T-helper 2 cell (primary cell): ENCODE data around the gene IPO4.

Experiments used
- DNase-seq, 5 experiments: peaks; one replicate each; pipeline versions ENCODE4 v3.0.0 to v3.0.0-alpha.2; 2012 to 2022

IPO4 gene

DNA sequence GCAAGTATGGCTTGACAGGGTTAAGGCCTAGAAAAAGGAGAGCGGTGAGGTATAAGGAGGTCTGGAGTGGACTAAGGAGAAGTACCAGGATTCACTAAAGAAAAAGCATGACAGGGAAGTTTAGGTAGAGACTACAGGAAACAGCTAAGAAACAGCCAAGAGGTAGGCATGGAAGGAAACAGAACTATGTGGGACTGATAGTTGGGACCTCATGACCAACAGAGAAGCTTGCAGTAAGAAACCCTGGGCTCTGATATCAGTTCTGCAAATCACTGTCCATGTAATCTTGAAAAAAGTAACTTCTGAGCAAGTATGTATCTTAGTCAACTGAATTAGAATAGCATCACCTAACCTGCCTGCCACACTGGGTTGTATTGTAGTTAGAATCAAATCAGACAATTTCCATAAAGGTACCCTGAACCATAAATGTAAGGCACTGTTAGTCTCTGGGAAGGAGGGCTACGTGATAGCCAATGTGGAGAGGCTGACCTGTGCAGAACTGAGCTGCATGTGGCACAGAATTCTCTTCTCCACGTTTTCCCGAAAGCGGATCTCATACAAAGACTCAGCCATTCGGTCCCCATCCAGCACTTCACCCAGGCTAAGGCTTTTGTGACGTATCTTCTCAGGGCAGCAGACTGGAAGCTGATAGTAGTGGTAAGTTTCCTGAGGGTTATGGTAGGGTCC, 5.7 kb upstream of the IPO4 start:
- no peak for DNase-seq

DNA sequence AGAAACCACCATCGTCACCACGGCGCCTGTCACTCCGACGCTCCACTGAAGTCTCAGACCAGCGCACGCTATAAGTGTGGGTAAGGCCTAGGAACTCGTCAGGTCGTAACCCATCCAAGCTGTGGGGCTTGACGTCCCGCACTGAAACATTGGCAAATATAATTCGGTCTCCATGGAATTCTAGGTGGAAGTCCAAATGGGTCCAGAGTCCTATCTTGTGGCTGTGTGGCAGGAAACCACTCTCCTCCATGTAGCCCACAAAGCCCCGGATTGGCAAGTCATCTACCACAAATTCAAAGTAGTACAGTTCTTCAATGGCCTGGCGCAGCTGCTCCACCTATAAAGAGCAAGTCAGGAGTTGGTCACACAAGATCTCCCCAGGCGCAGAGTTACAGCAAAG, 4.3 kb upstream of the IPO4 start:
- DNase-seq, result no peak

DNA sequence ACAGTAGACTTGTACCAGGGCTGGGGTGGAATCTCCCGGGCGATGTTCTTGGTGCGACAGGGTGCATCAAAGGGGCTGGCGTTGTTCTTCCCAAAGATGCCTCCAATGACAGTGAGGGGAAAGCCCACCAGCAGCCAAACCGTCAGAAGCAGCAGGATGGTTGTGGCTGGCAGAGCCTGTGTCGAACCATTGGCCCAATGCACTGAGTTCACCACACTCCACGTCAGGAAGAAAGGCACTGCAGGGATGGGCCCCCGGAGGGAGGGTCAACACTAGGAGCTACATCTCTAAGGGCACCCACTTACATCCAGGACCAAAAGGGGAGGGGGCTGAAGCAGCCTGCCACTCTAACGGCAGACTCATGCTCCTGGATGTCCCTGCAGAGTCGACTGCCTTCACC, 1.8 kb upstream of the IPO4 start:
- DNase-seq, result no peak

DNA sequence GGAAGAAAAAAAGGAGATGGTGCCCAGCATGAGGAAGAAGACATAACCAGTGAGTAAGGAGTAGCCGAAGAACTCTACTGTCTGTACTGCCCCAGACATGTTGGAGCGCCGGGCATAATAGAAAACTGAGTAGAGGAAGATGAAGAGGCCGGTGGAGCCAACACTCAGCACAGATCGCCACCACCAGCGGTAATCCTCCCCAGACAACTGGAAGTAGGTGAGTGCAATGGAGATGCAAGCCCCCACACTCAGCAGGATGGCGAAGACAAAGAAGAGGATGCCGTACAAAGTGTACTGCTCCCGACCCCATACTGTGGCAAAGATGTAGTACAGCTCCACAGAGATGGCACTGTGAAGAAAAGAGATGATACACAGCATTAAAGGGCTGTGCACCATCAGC, 844 bp upstream of the IPO4 start:
- DNase-seq, result no peak

DNA sequence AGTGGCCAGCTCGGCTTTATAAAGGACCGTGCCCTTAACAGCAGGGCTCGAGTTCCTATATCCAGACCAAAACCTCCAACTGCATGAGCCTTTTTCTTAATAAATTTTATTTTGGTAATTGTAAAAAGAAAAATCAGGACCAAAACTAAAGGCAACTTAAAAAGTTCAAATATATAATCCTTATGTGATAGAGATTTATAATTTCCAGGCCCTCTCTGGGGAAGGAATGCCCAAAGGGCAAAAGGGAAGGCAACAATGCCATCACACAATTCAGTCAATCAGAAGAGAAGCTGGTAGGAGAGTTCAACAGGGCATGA, 401 bp upstream of the IPO4 start:
- no peak for DNase-seq

DNA sequence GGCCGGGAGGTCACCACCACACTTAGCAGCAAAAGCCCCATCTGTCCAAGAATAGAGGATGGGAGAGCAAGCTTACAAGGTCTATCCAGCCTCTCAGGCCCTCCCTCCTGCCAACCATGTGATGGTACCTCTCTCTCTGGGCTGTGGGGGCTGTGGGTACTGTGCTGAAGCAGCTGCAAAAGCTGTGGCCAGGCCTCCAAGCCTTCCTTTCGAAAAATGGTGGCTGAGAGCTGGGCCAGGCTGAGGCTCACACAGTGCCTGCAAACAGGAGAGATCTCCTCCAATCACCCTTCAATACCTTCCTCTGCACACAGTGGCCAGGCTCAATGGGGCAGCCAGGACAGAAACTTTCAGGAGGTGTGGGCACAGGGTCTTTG, 1.1 kb downstream of the IPO4 start:
- no peak for DNase-seq

DNA sequence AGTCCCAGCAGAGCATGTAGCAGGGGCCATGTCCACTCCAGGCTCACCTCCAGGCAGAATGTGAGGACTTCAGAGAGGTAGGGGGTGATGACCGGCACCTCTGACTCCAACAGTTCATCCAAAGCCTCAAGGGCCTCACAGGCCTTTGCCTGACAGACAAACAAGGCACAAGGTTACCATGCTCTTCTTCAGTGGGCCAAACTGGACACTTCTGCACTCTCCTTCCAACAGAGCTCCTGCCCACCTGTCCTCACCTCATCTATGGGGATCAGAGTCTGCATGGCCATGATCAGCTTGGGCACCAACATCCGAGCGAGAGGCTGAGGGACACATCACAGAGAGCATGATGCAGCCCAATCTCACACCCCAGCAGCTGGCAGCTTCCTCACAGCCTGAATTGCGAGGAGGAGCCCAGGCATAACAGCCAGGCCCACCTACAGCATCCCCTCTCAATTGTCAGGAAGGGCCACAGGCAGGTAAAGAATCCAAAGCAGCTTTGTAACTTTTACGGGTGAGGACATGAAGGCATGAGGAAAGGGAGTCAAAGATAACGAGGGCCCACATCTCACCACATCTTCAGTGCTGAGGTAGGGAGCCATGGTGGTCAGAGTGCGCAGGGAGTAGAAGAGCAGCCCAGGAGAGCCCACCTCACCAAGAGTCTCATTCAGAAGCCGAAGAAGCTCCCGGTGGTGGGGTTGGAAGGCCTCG, 1.6 kb downstream of the IPO4 start:
- DNase-seq, result no peak

DNA sequence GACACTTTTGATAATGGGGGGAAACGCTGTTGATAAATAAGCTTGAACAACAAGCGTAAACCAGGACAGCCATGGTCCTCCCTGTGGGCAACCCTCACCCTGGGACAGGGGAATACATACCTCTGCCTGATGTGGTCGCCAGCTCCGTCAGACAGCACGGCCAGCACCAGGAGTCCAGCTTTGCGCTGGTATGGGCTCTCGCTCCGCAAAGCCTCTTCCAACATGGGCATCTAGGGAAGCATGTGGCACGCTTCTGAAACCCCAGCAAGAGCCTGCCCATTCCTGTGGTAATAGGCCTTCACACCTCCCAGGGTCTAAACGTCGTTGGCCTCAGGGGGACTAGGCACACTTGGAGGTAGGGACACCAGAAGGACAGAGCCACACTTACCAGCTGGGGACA, 2.9 kb downstream of the IPO4 start:
- no peak for DNase-seq

DNA sequence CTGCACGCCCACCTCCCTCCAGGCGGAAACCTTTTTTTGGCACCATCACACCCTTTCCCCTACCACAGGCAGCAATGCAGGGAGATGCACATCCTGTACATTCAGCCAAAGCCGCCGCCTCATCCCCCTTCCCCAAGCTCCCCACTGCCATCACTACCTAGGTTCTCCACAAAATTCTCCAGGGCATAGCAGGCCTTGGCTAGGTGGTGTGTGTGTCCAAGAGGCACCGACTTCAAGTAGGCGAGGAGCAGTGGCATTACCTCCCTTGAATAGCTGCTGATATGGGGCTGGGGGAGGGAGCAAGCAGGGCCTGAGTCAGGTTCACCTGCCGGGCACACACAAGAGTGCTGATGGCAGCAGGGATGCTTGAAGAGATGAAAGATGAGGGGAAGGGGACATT, 3.6 kb downstream of the IPO4 start:
- no peak for DNase-seq

DNA sequence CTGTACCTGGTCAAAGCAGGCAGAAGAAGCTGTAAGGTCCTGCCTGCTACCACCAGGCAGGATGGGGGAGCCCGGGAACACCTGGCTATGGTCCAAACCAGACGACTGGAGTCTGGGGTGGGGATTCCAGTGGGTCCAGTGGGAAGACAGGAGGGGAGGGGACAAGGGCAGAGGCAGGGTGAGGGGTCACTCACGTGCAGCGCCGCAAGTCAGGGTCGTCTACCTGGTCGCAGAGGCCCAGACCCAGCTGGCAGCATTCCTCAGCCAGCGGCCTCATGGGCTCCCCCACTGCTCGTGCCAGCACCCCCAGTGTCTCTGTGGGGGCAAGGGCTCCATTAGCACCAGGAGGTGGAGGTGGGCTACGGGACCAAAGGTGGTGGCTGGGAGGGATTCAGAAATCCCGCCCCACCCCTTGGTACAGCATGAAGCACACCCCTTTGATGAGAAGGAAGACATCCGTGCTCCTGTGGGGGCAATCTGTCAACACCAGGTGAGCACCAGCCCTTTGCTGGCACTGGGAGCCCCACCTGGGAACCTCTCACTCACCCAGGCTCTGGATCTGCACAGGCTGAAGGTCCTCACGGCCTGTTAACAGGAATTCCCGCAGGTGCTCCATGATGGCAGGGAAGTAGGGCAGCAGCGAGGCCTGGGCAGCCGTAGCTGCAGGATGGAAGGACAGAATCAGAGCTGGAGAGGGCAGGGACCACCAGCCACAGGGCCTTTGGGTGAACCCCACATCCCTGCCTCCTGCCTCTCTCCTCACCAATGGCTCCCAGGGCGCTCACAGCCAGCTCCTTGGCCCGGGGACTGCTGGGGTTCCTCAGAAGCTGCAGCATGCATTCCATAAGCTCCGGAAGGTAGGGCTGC, 4.3 kb downstream of the IPO4 start:
- DNase-seq, result no peak

DNA sequence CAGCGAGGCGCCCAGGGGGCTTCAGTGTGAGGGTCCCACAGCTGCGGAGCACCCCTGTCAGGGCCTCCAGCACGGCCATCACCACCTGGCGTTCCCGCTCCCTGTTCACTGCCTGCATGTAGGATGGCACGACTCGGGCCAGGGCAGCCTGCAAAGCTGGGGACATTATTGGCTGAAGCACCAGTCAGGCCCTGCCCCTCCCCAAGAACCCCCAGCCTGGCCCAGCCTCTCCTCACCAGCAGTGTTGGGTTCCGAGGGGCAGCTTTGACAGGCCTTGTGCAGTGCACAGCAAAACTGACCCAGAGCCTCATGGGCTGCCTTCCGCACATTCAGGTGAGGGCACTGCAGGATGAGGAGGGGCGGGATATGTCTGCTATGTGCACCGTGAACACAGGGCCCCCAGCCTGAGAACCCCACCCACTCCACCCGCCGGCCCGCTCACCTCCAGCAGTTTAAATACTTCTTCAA, 5.6 kb downstream of the IPO4 start:
- no peak for DNase-seq

DNA sequence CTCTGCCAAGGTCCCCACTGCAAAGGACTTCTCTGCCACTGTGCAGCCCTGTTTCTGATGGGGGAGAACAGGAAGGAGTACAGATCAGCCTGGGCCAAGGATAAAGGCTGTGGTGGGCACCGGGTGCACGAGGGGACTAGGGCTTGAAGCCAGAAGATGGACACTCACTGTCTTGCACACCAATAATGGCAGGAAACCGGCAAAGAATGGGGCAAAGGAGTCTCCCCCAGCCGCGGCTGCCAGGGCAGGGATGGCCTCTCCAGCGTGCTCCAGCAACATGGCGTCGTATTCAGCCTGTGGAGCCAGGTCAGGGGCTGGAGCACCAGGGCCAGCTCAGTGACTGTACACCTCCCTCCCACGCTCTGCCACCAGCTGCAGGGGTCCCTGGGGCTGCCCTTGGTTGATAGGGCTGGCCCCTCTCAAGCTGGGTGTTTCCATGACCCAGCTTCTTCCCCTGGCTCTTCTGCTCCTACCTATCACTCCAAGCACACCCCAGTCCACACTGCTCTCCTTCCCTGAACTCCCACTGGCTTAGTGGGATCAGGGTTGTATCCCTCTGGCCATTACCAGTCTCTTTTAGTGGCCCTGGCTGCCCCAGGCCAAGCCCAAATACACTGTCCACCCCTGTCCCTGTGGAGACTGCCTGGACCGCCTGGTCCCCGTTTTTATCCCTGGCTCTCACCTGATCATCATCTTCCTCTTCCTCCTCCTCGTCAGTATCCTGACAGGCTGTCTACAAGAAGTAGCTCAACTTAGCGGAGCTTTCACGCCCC, 6.3 kb downstream of the IPO4 start:
- DNase-seq, result no peak

DNA sequence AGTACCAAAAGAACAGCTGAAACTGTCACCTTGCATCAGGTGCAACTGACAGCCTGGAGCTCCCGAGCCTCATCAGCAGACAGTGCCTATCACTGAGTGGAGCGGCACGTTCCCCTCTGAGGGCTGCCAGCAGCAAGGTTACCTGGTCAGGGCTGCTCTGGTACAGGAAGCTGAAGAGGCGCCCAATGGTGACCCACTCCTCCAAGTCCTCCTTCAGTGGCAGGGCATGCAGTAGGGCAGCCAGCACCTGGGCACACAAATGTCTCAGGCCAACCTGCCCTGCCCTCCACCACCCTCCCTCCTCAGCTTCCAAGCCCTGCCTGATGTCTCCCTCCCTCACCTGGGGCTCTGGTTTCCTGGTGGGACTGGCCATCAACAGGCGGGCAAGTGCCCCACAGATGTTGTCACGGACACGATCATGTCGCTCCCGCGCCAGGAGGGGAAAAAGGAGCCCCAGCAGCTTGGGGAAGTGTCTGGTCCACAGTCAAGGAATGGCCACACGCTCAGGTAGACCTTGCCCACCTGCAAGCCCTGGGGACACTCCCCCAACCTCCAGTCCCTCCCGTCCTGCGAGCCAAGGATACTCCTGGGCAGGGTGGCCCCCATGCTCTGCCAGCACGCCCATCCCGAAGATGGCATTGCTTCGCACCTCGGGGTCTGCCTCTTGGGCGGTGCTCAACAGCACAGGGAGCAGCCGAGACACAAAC, 7.1 kb downstream of the IPO4 start:
- no peak for DNase-seq

DNA sequence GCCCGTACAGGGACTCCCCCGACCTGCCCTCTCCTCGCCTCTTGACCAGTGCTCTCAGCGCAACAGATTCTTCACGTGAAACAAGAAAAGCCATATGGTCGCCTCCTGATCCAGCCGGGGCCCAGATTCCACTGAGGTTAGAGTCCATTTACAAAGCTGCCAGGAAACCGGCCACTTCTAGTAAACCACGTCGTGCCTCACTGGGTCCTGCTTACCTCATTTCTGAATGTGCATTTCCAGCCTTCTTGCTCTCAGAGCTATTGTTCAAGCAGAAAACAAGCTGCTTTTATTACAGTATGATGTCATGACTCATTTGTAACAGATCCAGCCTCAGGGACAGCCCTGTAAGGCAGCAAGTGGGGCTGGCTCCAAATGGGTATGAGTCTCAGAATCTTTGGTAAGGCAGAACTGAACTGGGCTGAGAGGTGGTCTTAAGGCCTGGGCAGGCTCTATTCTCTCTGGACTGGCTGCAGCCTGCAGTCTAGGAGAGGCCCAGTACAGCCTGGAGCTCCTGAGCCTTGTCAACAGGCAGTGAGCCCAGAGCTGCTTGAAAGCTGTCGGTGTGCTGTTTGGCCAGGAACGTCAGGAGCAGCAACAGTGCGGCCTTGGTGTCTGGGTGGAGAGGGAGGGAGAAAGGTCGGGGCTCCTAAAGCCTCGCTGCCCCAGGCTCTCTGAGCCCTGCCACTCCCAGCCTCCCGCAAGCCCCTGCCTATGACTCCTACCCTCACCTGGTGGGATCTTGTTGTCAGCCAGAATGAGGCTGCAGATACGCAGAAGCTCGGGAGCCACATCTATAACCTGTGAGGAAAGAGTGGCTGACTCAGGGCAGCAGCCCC, 8.4 kb downstream of the IPO4 start:
- DNase-seq, result no peak

DNA sequence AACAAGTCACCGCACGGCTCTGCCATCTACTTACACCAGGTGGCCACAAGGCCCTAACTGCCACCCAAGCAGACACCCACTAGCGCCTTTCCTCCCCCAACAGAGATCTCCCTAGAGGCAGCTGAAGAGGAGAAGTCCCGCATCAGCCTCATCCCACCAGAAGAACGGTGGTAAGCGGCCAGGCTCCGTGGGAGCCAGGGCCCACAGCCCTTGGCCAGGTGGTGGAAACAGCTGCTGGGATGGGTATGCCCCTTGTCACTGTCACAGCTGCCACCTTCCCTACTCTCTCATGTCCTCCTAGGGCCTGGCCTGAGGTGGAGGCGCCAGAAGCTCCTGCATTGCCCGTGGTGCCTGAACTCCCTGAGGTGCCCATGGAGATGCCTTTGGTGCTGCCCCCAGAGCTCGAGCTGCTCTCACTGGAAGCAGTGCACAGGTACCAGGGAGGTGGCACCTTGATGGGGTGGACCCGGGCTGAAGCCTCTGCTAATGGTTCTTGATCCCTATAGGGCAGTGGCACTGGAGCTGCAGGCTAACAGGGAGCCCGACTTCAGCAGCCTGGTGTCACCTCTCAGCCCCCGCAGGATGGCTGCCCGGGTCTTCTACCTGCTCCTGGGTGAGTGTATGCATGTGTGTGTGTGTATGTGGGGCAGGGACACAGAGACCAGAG, 9.2 kb downstream of the IPO4 start:
- DNase-seq, result no peak

DNA sequence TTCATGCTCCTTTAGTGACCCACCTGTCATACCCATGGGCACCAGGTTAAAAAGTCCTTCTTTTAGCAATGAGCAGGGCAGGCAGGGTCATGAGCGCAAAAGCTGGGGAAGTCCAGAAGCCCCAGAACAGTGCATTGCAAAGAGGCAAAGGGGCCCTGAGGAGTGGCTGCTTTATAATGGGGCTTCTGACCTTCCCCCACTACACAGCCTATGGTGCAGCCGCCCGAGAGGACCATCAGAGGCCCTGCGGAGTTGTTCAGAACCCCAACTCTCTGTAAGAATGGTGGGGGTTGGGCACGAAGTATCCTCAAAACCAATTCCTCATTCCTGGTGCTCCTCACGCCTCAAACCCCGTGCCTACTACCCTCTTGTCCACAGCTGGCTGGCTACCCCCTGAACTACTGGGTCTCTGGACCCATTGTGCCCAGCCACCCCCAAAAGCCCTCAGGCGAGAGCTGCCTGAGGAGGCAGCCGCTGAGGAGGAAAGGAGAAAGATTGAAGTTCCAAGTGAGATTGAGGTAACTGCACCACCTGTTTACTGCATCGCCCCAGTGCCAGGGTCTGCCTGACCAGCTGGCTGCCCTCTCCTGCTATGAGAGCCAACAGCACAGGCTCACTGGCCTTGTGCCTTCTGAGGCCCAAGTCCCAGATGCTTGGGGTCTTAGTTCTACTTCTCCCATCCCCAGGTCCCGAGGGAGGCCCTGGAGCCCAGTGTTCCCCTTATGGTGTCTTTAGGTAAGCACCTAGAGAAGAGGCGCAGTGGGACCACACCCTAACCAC, 10.0 kb downstream of the IPO4 start:
- no peak for DNase-seq

DNA sequence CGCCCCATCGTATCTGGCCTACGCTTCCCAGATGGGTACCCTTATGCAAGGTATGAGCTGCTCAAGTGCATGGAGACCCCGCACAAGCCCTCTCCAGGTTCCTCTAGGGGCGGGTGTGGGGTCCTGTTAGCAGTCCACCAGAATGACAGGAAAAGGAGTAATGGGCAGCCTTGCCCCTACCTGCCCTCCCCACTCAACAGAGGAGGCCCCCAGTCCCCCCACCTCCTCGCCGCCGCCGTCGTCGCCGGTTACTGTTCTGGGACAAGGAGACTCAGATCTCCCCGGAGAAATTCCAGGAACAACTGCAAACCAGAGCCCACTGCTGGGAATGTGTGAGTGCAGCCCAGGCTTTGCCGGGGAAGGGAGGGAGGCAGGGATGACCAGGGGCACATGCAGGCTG, 10.7 kb downstream of the IPO4 start:
- no peak for DNase-seq

DNA sequence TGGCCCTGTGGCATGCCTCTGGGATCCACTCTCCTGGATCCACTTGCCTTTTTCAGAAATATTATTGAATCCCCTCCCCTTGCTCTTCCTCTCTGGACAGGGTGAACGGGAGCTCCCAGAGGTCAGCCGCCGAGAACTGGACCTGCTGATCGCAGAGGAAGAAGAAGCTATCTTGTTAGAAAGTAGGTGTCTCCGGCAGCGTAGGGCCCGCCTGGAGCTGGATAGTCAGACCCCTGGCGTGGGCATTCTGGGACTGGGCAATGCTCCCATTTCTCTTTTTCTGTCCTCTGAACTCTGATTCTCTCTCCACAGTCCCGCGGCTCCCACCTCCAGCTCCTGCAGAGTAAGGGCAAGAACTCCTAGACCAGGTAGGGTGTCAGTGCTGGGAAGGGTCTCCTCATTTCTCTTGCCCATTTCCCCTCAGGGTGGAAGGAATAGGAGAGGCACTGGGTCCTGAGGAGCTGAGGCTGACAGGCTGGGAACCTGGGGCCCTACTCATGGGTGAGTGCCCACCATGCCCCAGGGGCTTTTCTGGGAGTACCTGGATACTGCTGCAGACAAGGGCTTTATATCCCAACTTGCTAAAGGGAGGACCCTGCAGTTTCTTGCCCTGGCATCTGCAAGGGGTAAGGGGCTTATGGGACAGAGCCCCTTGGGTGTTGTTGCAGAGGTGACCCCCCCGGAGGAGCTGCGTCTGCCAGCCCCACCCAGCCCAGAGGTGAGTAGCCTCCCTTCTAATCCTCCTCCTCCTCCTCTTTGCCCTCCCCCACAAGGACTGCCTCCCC, 11.4 kb downstream of the IPO4 start:
- DNase-seq, result no peak

DNA sequence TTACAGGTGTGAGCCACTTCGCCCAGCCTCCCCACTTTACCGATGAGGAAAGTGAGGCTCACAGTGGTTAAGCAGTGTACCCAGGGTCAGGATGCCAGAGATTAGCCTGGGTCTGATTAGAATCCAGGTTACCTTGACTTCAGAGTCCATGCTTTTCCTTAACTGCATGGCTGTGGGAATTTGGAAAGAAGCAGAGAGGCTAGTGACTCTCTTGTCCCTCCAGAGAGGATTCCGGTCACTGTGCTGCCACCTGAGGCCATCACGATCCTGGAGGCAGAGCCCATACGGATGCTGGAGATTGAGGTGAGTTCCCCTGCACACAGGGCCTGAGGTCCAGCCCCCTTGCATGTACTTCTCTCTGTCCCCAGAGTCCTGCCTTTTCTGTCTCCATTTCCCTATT, 12.0 kb downstream of the IPO4 start:
- no peak for DNase-seq
